ENCODE results near the gene DAZ3. TPM values are rescaled to one million over a fixed set of nuclear protein-coding genes. Genes with fewer than 3 reads are reported as not detected.
"Not testable (repeated sequence)": the region's sequence is repeated elsewhere in the genome, so short reads cannot be mapped to it uniquely, and the experiment has no call there.

Gene DAZ3
- not detected in 2 replicates for total RNA-seq

DNA sequence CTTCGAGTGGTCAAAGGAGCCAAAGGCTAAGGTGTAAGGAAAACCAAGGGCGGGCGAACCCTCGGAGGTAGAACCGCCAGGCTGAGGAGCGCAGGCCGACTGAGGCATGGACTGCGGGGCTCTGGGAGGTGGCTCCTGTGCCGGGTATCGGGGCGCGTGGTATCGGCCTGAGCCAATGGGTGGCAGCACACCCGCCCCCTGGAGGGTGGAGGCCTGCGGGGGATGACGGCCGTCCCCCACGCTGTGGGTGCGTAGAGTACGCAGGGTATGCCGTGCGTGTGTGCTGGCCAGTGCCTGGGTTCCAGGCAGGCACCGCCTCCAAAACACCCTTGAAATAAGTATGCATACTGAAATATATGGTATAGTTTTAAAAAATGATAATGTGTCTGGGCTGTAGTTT is at the start of gene DAZ3:
Gene DAZ3, minus strand, starts transcription at position 101 of the 400 bp plus-strand sequence. CDS start 208 bp downstream, outside the sequence.
- not testable (repeated sequence) for H3K4me2 ChIP-seq (ENCODE audit: insufficient read depth, low read length); H3K4me1 ChIP-seq (ENCODE audit: insufficient read depth, low read length); H4K20me1 ChIP-seq (ENCODE audit: insufficient read depth, low read length); H3K4me3 ChIP-seq (ENCODE audit: insufficient read depth, low read length); H2AFZ ChIP-seq (ENCODE audit: low read length); H3K79me2 ChIP-seq (ENCODE audit: insufficient read depth, low read length); DNase-seq (ENCODE audit: insufficient read length, low spot score, missing footprints); H3K9me3 ChIP-seq (ENCODE audit: low read depth, low read length); H3K27me3 ChIP-seq (ENCODE audit: insufficient read depth, low read length); H3K36me3 ChIP-seq (ENCODE audit: insufficient read depth, low read length); H3K27ac ChIP-seq (ENCODE audit: low read depth, low read length)

DNA sequence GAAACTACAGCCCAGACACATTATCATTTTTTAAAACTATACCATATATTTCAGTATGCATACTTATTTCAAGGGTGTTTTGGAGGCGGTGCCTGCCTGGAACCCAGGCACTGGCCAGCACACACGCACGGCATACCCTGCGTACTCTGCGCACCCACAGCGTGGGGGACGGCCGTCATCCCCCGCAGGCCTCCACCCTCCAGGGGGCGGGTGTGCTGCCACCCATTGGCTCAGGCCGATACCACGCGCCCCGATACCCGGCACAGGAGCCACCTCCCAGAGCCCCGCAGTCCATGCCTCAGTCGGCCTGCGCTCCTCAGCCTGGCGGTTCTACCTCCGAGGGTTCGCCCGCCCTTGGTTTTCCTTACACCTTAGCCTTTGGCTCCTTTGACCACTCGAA is 20.4 kb upstream of the DAZ3 start, which contains the start of gene DAZ4:
Gene DAZ4, plus strand, starts transcription at position 301 of the 400 bp plus-strand sequence. CDS start 208 bp downstream, outside the sequence.
- not testable (repeated sequence) for H3K9me3 ChIP-seq (ENCODE audit: low read depth, low read length); H3K4me1 ChIP-seq (ENCODE audit: insufficient read depth, low read length); H4K20me1 ChIP-seq (ENCODE audit: insufficient read depth, low read length); H3K27me3 ChIP-seq (ENCODE audit: insufficient read depth, low read length); DNase-seq (ENCODE audit: insufficient read length, low spot score, missing footprints); H3K4me3 ChIP-seq (ENCODE audit: insufficient read depth, low read length); H3K79me2 ChIP-seq (ENCODE audit: insufficient read depth, low read length); H3K27ac ChIP-seq (ENCODE audit: low read depth, low read length); H3K4me2 ChIP-seq (ENCODE audit: insufficient read depth, low read length); H3K36me3 ChIP-seq (ENCODE audit: insufficient read depth, low read length); H2AFZ ChIP-seq (ENCODE audit: low read length)

GRCh38 chrY:24825069-24825468 is 11.9 kb upstream of the DAZ3 start:
- H2AFZ ChIP-seq (ENCODE audit: low read length); H3K4me1 ChIP-seq (ENCODE audit: insufficient read depth, low read length); DNase-seq (ENCODE audit: insufficient read length, low spot score, missing footprints); H3K79me2 ChIP-seq (ENCODE audit: insufficient read depth, low read length); H3K27me3 ChIP-seq (ENCODE audit: insufficient read depth, low read length); H3K9me3 ChIP-seq (ENCODE audit: low read depth, low read length); H3K27ac ChIP-seq (ENCODE audit: low read depth, low read length); H3K36me3 ChIP-seq (ENCODE audit: insufficient read depth, low read length); H3K4me2 ChIP-seq (ENCODE audit: insufficient read depth, low read length); H4K20me1 ChIP-seq (ENCODE audit: insufficient read depth, low read length); H3K4me3 ChIP-seq (ENCODE audit: insufficient read depth, low read length): not testable (repeated sequence)

DNA sequence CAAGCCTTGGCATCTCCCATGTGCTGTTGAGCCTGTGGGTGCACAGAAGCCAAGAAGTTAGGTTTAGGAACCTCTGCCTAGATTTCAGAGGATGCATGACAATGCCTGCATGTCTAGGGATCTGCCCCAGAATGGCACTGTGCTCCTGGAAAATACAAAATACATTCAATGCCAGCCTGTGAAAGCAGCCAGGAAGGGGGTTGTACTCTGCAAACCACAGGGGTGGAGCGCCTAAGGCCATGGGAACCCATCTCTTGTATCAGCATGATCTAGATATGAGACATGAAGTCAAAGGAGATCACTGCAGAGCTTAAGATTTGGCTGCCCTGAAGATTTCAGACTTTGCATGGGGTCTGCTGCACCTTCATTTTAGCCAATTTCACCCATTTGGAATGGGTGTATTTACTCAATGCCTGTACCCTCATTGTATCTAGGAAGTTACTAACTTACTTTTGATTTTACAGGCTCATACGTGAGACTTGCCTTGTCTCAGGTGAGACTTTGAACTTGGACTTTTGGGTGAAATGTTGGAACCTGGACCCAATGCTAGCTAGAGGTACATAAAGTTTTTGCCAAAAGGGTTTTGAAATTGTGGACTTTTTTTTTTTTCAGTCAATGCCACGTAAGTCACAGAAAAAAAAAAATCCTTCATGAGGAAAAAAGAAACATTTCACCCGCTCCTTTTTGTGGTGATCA is 11.1 kb upstream of the DAZ3 start:
- H4K20me1 ChIP-seq (ENCODE audit: insufficient read depth, low read length); H3K36me3 ChIP-seq (ENCODE audit: insufficient read depth, low read length); H3K4me1 ChIP-seq (ENCODE audit: insufficient read depth, low read length); H2AFZ ChIP-seq (ENCODE audit: low read length); DNase-seq (ENCODE audit: insufficient read length, low spot score, missing footprints); H3K79me2 ChIP-seq (ENCODE audit: insufficient read depth, low read length); H3K4me3 ChIP-seq (ENCODE audit: insufficient read depth, low read length); H3K27me3 ChIP-seq (ENCODE audit: insufficient read depth, low read length); H3K4me2 ChIP-seq (ENCODE audit: insufficient read depth, low read length); H3K27ac ChIP-seq (ENCODE audit: low read depth, low read length); H3K9me3 ChIP-seq (ENCODE audit: low read depth, low read length): not testable (repeated sequence)

GRCh38 chrY:24821836-24822235 is 8.6 kb upstream of the DAZ3 start:
- H3K27me3 ChIP-seq (ENCODE audit: insufficient read depth, low read length); DNase-seq (ENCODE audit: insufficient read length, low spot score, missing footprints); H3K4me1 ChIP-seq (ENCODE audit: insufficient read depth, low read length); H3K4me2 ChIP-seq (ENCODE audit: insufficient read depth, low read length); H3K36me3 ChIP-seq (ENCODE audit: insufficient read depth, low read length); H4K20me1 ChIP-seq (ENCODE audit: insufficient read depth, low read length); H3K27ac ChIP-seq (ENCODE audit: low read depth, low read length); H3K4me3 ChIP-seq (ENCODE audit: insufficient read depth, low read length); H2AFZ ChIP-seq (ENCODE audit: low read length); H3K79me2 ChIP-seq (ENCODE audit: insufficient read depth, low read length); H3K9me3 ChIP-seq (ENCODE audit: low read depth, low read length): not testable (repeated sequence)

Other genes with a start within 250 kb of the DAZ3 start
- gene BPY2B, start 195.4 kb downstream of the DAZ3 start, total RNA-seq = not detected in 2 replicates
- gene DAZ4, start 20.5 kb upstream of the DAZ3 start, total RNA-seq = under 0.01 TPM in 1 of 2 replicates, not detected in the other
- not detected in 2 replicates for gene BPY2C, start 238.7 kb upstream of the DAZ3 start, total RNA-seq

Data from osteoblast (primary cell).